GM23338 (cell line): Measurements from ENCODE around the gene TNC. TPM values are rescaled to one million over a fixed set of nuclear protein-coding genes. Genes with fewer than 3 reads are reported as not detected.

Experiments
- ATAC-seq: fragments of 200-7000 bp; cut with Tn5 transposase; 3 replicates; pipeline ENCODE4 v1.9.1; 2020
- DNase-seq: peaks from one replicate; pipeline ENCODE4 v3.0.0-alpha.2; 2015; ENCODE audit warnings: low spot score
- H2AFZ ChIP-seq: fragments of 200-600 bp; sonication (generic); 2 replicates; pipeline ENCODE4 v1.8.0; 2016; ENCODE audit warnings: antibody characterized with exemption, mild to moderate bottlenecking, moderate library complexity
- H3F3A ChIP-seq: fragments of 200-600 bp; sonication (generic); replicated peaks from 2 replicates; pipeline ENCODE4 v1.8.0; 2017; ENCODE audit warnings: antibody characterized with exemption, mixed run types, low read depth
- H3K27ac ChIP-seq: fragments of 200-600 bp; sonication (generic); 2 replicates; pipeline ENCODE4 v1.6.1; 2016; ENCODE audit warnings: low read depth
- H3K27me3 ChIP-seq: fragments of 200-600 bp; sonication (generic); 2 replicates; pipeline ENCODE4 v1.8.0; 2016; ENCODE audit warnings: mild to moderate bottlenecking, mixed run types, moderate library complexity; ENCODE audit not compliant: insufficient read depth
- H3K36me3 ChIP-seq: fragments of 200-600 bp; sonication (generic); 2 replicates; pipeline ENCODE4 v1.8.0; 2016; ENCODE audit warnings: mild to moderate bottlenecking; ENCODE audit not compliant: insufficient read depth
- H3K4me1 ChIP-seq: fragments of 200-600 bp; sonication (generic); 2 replicates; pipeline ENCODE4 v1.8.0; 2016; ENCODE audit warnings: mild to moderate bottlenecking, moderate library complexity; ENCODE audit not compliant: insufficient read depth
- H3K4me2 ChIP-seq: fragments of 200-600 bp; sonication (generic); 2 replicates; pipeline ENCODE4 v1.7.1; 2017; ENCODE audit warnings: mixed run types
- H3K4me3 ChIP-seq: fragments of 200-600 bp; sonication (generic); 2 replicates; pipeline ENCODE4 v1.6.1; 2016; ENCODE audit warnings: mixed run types
- H3K79me2 ChIP-seq: fragments of 200-600 bp; sonication (generic); replicated peaks from 2 replicates; pipeline ENCODE4 v1.8.0; 2017; ENCODE audit warnings: mild to moderate bottlenecking; ENCODE audit not compliant: insufficient read depth
- H3K9me2 ChIP-seq: fragments of 200-600 bp; sonication (generic); 2 replicates; pipeline ENCODE4 v1.8.0; 2017; ENCODE audit not compliant: insufficient read depth
- H4K20me1 ChIP-seq: fragments of 200-600 bp; sonication (generic); replicated peaks from 2 replicates; pipeline ENCODE4 v1.8.0; 2017; ENCODE audit warnings: mild to moderate bottlenecking; ENCODE audit not compliant: insufficient read depth
- H3K27ac Mint-ChIP-seq: 2 replicates; pipeline ENCODE4 v1.8.0; 2020; ENCODE audit warnings: inconsistent platforms, mild to moderate bottlenecking, moderate library complexity, mixed read lengths
- H3K27me3 Mint-ChIP-seq: 3 replicates; pipeline ENCODE4 v1.8.0; 2022; ENCODE audit warnings: low read depth, mild to moderate bottlenecking, moderate library complexity, mixed read lengths, inconsistent platforms; ENCODE audit not compliant: insufficient read depth, poor library complexity
- H3K36me3 Mint-ChIP-seq: 3 replicates; pipeline ENCODE4 v1.8.0; 2021; ENCODE audit warnings: low read depth, mild to moderate bottlenecking, inconsistent platforms, moderate library complexity, mixed read lengths
- H3K4me1 Mint-ChIP-seq: 3 replicates; pipeline ENCODE4 v1.8.0; 2020; ENCODE audit warnings: mild to moderate bottlenecking, inconsistent platforms, mixed read lengths
- H3K4me3 Mint-ChIP-seq: 3 replicates; pipeline ENCODE4 v1.8.0; 2021; ENCODE audit warnings: moderate library complexity, mild to moderate bottlenecking, inconsistent platforms, mixed read lengths
- H3K9me3 Mint-ChIP-seq: 3 replicates; pipeline ENCODE4 v1.8.0; 2020; ENCODE audit warnings: moderate library complexity, mild to moderate bottlenecking, inconsistent platforms, mixed read lengths
- CREB1 ChIP-seq: fragments of 250-450 bp; sonication (Bioruptor Pico); IDR thresholded peaks from 2 replicates; pipeline ENCODE4 v1.5.0; 2020; ENCODE audit warnings: low read depth, mild to moderate bottlenecking, moderate library complexity
- CTCF ChIP-seq, 2 experiments: fragments of 200-600 bp in 1 of 2; sonication (generic) in 1 of 2; conservative IDR thresholded peaks; 2 replicates each; pipeline versions ENCODE4 v1.5.1 to v1.6.1; 2016 to 2017; ENCODE audit warnings: antibody characterized with exemption in 2 of 2, low read depth in 2 of 2, mild to moderate bottlenecking in 2 of 2, moderate library complexity in 1 of 2
- EZH2 ChIP-seq: fragments of 200-600 bp; sonication (generic); IDR thresholded peaks from one replicate; pipeline ENCODE4 v1.8.0; 2017; ENCODE audit warnings: antibody characterized with exemption, mild to moderate bottlenecking, low read depth; ENCODE audit not compliant: unreplicated experiment
- EZH2phosphoT487 ChIP-seq: fragments of 200-600 bp; sonication (generic); IDR thresholded peaks from one replicate; pipeline ENCODE4 v1.8.1; 2018; ENCODE audit warnings: antibody characterized with exemption; ENCODE audit not compliant: unreplicated experiment
- JUNB ChIP-seq: IDR thresholded peaks from one replicate; pipeline ENCODE4 v1.6.1; 2016; ENCODE audit warnings: antibody characterized with exemption; ENCODE audit not compliant: unreplicated experiment
- NANOG ChIP-seq: IDR thresholded peaks from 2 replicates; pipeline ENCODE4 v1.6.1; 2016; ENCODE audit warnings: antibody characterized with exemption, borderline replicate concordance
- POLR2AphosphoS5 ChIP-seq: IDR thresholded peaks from 2 replicates; pipeline ENCODE4 v1.6.1; 2016; ENCODE audit warnings: antibody characterized with exemption, low read depth
- REST ChIP-seq: IDR thresholded peaks from one replicate; pipeline ENCODE4 v1.6.1; 2018; ENCODE audit warnings: antibody characterized with exemption; ENCODE audit not compliant: unreplicated experiment
- STAT1 ChIP-seq: IDR thresholded peaks from one replicate; pipeline ENCODE4 v1.6.1; 2016; ENCODE audit warnings: antibody characterized with exemption; ENCODE audit not compliant: unreplicated experiment
- ZNF114 ChIP-seq: fragments of 250-450 bp; sonication (Bioruptor Pico); IDR thresholded peaks from 2 replicates; pipeline ENCODE4 v1.5.0; 2020; ENCODE audit warnings: mild to moderate bottlenecking, moderate library complexity
- ZNF331 ChIP-seq: fragments of 250-450 bp; sonication (Bioruptor Pico); IDR thresholded peaks from 2 replicates; pipeline ENCODE4 v1.5.0; 2020; ENCODE audit warnings: low read depth, mild to moderate bottlenecking, moderate library complexity
- ZNF462 ChIP-seq: fragments of 250-450 bp; sonication (Bioruptor Pico); IDR thresholded peaks from 2 replicates; pipeline ENCODE4 v1.5.0; 2020; ENCODE audit warnings: mild to moderate bottlenecking, moderate library complexity
- polyA plus RNA-seq: library from polyadenylated mRNA; unstranded; fragments of >200 nt; fragmentation: Nextera tagmentation; extraction: Ambion mirVana; gene quantifications from 2 replicates; pipeline ENCODE4 v1.2.1, GENCODE V29; 2016
- total RNA-seq: library from RNA; depleted of rRNA; stranded (reverse); fragments of >200 nt; shearing (Covaris generic); gene quantifications from 2 replicates; pipeline ENCODE4 v1.2.3, GENCODE V29; 2014
- TF ChIP-seq, protein P1 (sequence below): IDR thresholded peaks from 2 replicates; pipeline ENCODE4 v1.6.1; 2016; ENCODE audit warnings: antibody characterized with exemption

The TNC gene
- total and polyA plus RNA-seq, 2 experiments from 2014 or later, result 0.89 to 2.7 TPM

GRCh38 chr9:115079156-115079555 is 38.8 kb downstream of the TNC start:
- H3F3A ChIP-seq, result no peaks in the 10 kb centered on the region
- no peak for ATAC-seq
- no peak overlapping the region for H3K4me2 ChIP-seq
- H3K9me2 ChIP-seq, result no peaks in the 10 kb centered on the region
- peaks cover 13% of the 10 kb centered on the region for H3K4me1 Mint-ChIP-seq
- H3K27ac ChIP-seq, result no peak overlapping the region
- H3K4me1 ChIP-seq, result peaks cover 9% of the 10 kb centered on the region; the same call in 1 of the 2 replicates
- H2AFZ ChIP-seq, result no peak overlapping the region
- no peak overlapping the region for H3K27ac Mint-ChIP-seq
- no peaks in the 10 kb centered on the region for H3K36me3 ChIP-seq
- H4K20me1 ChIP-seq, result no peaks in the 10 kb centered on the region; the same call in 1 of the 2 replicates
- no peaks in the 10 kb centered on the region for H3K79me2 ChIP-seq
- peaks cover 3% of the 10 kb centered on the region; the same call in 1 of the 3 replicates for H3K36me3 Mint-ChIP-seq
- DNase-seq, result no peak
- H3K4me3 ChIP-seq, result no peak overlapping the region
- TF ChIP-seq NANOG (no peak), EZH2phosphoT487 (no peak), ZNF331 (CRISPR knock-in tag) (no peak), REST (no peak), ZNF114 (no peak), ZNF462 (CRISPR knock-in tag) (no peak), STAT1 (no peak), EZH2 (no peak), JUNB (no peak), CREB1 (no peak), POLR2AphosphoS5 (no peak), CTCF (conservative IDR thresholded peaks at IDR 0.05; ENCODE audit: low read depth in 2 of 2) (no peak)
- TF ChIP-seq, protein P1, sequence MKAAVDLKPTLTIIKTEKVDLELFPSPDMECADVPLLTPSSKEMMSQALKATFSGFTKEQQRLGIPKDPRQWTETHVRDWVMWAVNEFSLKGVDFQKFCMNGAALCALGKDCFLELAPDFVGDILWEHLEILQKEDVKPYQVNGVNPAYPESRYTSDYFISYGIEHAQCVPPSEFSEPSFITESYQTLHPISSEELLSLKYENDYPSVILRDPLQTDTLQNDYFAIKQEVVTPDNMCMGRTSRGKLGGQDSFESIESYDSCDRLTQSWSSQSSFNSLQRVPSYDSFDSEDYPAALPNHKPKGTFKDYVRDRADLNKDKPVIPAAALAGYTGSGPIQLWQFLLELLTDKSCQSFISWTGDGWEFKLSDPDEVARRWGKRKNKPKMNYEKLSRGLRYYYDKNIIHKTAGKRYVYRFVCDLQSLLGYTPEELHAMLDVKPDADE, result no peak
- H3K9me3 Mint-ChIP-seq, result no peaks in the 10 kb centered on the region
- H3K4me3 Mint-ChIP-seq, result no peak overlapping the region
- peaks cover 2% of the 10 kb centered on the region for H3K27me3 Mint-ChIP-seq
- no peaks in the 10 kb centered on the region for H3K27me3 ChIP-seq
